Left cardiac atrium (tissue), 4 donors: Measurements from ENCODE around the gene TUBA8. TPM values are rescaled to one million over a fixed set of nuclear protein-coding genes. Genes with fewer than 3 reads are reported as not detected.

Source experiments
- ATAC-seq, 2 donors: fragments of 200-7000 bp; cut with Tn5 transposase; one replicate each; pipeline ENCODE4 v1.9.1; 2020; ENCODE audit warnings: mild to moderate bottlenecking in 2 of 2, moderate library complexity in 2 of 2
- DNase-seq: peaks from one replicate; pipeline ENCODE4 v3.0.0-alpha.2; 2020
- intact Hi-C, 2 donors: fragments of 100-400 bp; cut with DNase I; formaldehyde crosslinking; loops; one replicate each; pipeline versions ENCODE4 v1.14.1 to v1.15.1; 2022 to 2023
- total RNA-seq, 2 donors: library from RNA; stranded (reverse); fragmentation: NEBNext Ultra II Directional; extraction: Animal tissue kit (Norgen Biotek cat#: 25700); gene quantifications; one replicate each; pipeline ENCODE4 v1.2.1, GENCODE V29; 2021
- donor health status: DM: no; HTN: yes; CAD: no.
- donor health status: DM: no; HTN: yes; CAD: no; lungs with severe emphysema.
- donor health status: DM: yes; HTN: yes; CAD: no.
- donor health status: Dilated cardiomyopathy.

The TUBA8 gene
- total RNA-seq, 2 donors from 2014 or later, result 98.8 to 200 TPM

DNA sequence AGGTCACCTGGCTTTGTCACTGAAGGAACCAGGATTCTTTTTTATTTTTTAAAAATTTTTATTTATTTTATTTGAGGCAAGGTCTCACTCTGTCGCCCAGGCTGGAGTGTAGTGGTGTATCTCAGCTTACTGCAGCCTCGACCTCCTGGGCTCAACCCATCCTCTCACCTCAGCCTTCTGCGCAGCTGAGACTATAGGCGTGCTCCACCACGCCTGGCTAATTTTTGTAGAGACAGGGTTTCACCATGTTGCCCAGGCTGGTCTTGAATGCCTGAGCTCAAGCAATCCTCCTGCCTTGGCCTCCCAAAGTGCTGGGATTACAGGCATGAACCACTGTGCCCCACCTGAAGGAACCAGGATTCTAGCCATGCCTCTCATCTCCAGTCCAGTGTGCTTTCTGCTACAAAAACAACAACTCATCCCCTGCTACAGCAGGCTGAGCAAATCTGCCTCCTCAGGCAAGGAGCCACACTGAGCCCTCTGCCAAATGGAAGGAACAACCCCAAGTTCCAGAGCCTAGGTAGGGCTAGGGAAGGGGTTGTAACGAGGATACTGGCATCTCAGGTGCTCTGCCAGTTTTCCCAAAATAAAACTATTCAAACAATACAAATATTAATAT, 35.4 kb upstream of the TUBA8 start:
- ATAC-seq (no peak), DNase-seq (no peak)
- intact Hi-C loops, result loop anchor here (5.0 kb wide), 4 partner anchors 163 to 333 kb away; no protein-coding TSS in a partner anchor

DNA sequence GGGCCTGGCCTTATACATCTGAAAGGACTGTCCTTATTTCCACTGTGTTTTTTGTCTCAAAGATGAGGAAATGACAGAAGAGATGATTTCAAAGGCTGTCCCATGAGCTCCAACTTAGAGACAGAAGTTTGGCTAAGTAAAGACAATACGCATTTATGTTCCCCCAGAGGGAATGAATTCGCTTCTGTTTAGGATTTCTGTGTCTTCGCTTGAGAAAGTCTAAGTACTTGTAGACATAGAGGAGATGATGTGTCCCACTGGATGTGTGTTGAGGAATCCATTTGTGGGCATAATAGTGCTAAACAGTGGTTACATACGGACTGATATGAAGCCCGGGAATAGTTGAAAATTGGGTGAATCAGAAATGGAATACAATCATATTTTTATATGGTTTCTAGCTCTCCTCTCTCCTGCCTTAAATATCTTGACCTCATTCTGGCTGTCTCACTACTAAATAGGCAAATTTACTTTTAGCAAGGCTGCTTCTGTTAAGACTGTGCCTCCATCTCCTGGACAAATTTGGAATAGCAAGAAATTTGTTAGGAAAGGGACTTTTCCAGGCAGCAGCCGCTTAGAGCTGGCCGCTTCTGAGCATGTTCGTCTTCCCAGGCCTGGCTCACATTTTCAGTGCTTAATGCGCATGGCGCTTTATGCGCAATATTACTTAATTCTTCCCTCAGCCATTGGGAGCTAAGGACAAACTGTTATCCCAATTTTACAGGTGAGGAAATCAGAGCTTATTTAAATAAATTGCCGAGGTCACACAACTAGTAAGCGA, 34.7 kb upstream of the TUBA8 start:
- intact Hi-C loops, result loop anchor here (1.0 to 5.0 kb wide), 6 partner anchors 75 to 334 kb away; no protein-coding TSS in a partner anchor
- peak; percentile 42 for ATAC-seq

DNA sequence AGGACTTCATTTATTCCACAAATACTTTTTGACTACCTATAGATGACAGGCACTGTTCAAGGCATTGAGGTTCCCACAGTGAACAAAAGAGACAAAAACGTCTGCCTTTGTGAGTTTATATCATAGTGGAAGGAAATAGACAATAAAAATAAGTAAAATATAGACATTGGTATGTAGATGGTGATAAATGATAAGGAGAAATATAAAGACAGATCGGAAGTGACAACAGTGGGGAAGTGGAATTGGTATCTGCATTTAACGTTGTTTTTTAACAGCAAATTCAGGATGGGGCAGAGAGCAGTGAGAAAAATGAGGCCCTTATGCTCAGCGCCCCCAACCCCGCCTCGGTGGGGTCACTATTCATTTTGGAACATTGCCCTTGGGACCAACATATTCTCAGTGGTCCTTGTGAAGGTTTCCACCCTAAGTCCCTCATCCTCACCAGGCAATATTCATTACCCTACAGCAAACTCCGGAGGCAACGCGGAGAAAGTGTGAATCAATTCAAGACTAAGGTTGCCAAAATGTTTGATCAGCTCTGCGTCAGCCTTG, 33.4 kb upstream of the TUBA8 start:
- no peak for DNase-seq
- no peak for ATAC-seq

More for the DNA sequence above, 34.7 kb upstream of the TUBA8 start:
- peak; percentile 64 for DNase-seq

DNA sequence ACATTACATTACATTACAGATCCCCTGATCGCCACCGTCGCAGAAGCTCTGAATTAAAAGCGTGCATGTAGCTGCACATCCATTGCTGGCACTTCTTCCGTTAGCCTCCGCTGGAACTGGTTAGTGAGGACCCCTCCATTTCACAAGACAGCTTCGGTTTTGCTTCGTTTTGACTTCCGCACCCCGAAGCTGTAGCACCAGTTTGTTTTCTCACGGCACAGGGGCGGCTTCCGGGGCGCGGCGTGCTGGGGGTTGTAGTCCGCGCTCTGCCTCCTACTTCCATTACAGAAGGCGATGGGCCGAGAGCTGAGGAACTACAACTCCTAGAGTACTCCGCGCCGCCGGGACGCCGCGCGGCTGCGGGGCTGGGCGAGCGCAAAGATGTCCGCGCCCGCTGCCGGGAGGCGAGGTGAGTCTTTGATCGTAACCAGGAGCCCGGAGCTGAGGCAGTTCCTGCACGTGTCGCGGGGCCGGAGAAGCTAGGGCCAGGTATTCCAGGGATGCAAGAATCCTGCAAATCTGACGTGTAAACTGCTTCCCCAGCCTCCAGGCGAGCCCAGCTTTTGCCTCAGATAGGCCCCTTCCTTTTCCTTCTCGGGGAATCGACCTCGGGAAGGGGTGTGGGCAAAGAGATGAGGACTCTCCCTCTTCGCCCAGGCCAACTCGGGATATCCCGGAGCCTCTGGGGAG, 32.8 kb upstream of the TUBA8 start, which contains the start of gene PEX26:
PEX26 (plus strand) TSS at position 352 of the 690 bp plus-strand sequence. CDS start 387 bp downstream, outside the sequence.
- intact Hi-C loops, result loop anchor here (2.0 to 5.0 kb wide), 5 partner anchors 77 to 335 kb away; no protein-coding TSS in a partner anchor

More for the DNA sequence above, 33.4 kb upstream of the TUBA8 start:
- intact Hi-C loops, result loop anchor here (2.0 to 5.0 kb wide), 5 partner anchors 76 to 335 kb away; no protein-coding TSS in a partner anchor

DNA sequence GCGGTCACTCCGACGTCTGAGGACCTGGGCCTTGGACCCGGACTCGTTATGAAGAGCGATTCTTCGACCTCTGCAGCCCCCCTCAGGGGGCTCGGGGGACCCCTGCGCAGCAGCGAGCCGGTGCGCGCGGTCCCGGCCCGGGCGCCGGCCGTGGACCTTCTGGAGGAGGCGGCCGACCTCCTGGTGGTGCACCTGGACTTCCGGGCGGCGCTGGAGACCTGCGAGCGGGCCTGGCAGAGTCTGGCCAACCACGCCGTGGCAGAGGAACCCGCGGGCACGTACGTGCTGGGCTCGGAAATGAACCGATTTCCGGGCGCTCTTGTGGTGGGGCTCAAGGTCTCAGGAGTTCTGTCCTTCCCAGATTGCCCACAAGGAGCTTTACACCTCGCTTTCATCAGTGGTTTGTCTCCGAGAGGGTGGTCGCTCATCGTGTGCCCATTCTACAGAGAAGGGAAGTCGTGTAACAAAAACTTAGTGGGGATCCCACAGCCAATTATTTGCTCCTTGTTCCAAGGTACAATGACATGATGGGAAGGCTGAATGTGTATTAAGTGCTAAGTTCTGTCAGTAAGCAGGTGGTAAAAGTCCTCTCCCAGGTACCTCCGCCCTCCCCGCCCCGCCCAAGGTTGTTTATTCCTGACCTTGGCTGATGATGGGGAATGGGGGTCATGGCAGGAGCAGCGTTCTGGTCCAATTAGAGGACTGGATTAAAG, 32.1 kb upstream of the TUBA8 start:
- DNase-seq (peak; percentile 46), ATAC-seq (peak; percentile 7 to 61)
- intact Hi-C loops, result loop anchor here (5.0 kb wide), 4 partner anchors 166 to 336 kb away; no protein-coding TSS in a partner anchor

More for the DNA sequence above, 32.8 kb upstream of the TUBA8 start, which contains the start of gene PEX26:
- DNase-seq (peak; percentile 96), ATAC-seq (peak; percentile 99)

DNA sequence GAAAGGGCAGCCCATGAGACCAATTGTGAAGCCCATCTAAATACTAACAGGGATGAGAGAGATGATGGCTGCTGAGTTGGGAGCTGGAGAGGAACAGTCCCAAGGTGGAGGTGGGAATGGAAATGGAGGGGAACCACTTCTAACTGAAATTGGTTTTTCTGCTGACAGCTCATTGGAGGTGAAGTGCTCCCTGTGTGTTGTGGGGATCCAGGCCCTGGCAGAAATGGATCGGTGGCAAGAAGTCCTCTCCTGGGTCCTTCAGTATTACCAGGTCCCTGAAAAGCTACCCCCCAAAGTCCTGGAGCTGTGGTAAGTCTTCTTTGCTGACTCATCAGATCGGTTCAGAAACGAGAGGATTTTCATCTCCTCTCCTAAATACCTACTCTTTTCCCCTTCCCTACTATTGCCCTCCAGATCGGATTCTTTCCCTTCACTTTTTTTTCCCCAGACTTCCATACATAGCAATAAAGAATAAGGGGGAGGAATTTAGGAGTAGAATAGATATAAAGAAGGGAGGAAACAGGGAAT, 30.8 kb upstream of the TUBA8 start:
- DNase-seq (no peak), ATAC-seq (no peak)
- intact Hi-C loops, result loop anchor here (5.0 kb wide), 4 partner anchors 167 to 337 kb away; no protein-coding TSS in a partner anchor

DNA sequence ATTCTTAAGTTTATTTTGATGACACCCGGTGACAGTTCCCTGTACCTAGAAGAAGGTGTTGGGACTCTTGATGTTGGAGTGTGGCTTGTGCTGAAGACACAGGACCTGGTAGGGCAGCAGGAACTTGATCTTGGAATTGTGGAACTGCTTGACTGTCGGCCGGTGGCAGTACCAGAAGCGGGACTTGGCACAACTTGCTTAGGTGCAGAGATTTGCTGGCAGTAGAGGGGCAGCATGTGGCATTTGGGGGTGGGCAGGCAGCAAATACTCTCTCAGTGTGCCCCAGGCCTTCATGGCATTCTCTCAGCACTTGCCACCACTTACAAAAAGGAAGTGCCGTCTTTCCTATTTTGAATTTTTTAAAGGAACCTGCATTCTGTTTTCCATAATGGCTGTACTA, 29.2 kb upstream of the TUBA8 start:
- ATAC-seq (no peak), DNase-seq (no peak)
- intact Hi-C loops, result no loop called here

DNA sequence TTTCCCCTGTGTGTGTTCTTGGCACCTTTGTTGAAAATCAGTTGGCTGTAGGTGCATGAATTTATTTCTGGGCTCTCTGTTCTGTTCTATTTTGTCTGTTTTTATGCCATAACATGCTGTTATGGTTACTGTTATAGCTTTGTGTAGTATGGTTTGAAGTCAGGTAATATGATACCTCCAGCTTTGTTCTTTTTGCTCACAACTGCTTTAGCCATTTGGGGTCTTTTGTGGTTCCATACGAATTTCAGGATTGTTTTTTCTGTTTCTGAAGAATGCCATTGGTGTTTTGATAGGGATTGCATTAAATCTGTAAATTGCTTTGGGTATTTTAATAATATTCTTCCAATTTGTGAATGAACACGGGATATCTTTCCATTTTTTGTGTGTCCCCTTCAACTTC, 28.1 kb upstream of the TUBA8 start:
- DNase-seq (no peak), ATAC-seq (no peak)
- intact Hi-C loops, result no loop called here

DNA sequence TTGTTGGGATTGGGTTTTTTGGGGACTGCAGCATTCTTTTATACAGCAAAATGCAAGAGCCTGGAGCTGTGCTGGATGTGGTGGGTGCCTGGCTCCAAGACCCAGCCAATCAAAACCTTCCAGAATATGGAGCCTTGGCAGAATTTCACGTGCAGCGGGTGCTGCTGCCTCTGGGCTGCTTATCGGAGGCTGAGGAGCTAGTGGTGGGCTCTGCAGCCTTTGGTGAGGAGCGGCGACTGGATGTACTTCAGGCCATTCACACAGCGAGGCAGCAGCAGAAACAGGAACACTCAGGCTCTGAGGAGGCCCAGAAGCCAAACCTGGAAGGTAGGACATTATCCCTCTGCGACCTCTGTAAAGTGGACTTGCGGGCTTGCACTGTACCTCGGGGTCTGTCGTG, 27.2 kb upstream of the TUBA8 start:
- intact Hi-C loops, result no loop called here
- DNase-seq, result no peak
- ATAC-seq, result no peak

DNA sequence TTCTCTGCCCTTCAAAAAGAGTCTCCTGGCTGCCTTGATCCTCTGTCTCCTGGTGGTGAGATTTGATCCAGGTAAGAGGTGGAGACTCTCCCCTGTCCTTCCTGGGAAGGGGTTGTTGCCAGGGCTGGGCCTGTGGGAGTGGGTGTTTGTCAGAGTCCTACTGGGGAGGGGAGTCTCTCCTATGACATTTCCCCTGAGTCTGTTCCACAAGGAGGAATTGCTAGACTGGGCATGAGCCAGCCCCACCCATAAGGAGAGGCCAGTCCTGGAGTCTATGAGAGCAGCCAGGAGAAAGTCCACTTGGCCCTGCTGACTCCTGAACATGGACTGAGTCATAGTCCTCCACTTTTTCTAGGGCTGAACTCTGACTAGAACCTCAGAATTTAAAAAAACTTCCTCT, 25.4 kb upstream of the TUBA8 start:
- no peak for DNase-seq
- intact Hi-C loops, result no loop called here
- ATAC-seq, result peak in 1 of 2 donors; percentile 65

DNA sequence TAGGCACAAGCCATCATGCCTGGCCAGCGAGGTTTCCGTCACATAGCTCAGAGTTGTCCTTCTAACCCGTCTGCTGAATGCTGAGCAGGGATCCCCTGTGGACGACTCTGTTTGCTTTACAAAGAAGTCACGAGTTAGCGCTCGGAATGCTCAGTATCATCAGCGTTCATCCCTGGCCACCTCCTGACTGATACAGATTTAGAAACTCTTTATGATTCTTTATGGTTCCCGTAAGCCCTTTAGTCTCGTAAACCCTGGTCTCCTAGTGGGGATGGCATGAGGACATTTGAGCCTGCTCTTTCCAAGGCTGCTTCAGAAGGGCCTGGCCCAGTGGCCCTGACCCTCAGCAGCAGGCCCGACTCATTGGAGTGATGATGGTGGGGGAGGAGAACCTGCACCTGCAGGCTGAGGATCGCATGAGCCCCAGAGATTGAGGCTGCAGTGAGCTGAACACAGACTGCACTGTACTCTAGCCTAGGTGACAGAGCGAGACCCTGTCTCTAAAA, 23.2 kb upstream of the TUBA8 start:
- DNase-seq (no peak), ATAC-seq (no peak)
- intact Hi-C loops, result no loop called here

DNA sequence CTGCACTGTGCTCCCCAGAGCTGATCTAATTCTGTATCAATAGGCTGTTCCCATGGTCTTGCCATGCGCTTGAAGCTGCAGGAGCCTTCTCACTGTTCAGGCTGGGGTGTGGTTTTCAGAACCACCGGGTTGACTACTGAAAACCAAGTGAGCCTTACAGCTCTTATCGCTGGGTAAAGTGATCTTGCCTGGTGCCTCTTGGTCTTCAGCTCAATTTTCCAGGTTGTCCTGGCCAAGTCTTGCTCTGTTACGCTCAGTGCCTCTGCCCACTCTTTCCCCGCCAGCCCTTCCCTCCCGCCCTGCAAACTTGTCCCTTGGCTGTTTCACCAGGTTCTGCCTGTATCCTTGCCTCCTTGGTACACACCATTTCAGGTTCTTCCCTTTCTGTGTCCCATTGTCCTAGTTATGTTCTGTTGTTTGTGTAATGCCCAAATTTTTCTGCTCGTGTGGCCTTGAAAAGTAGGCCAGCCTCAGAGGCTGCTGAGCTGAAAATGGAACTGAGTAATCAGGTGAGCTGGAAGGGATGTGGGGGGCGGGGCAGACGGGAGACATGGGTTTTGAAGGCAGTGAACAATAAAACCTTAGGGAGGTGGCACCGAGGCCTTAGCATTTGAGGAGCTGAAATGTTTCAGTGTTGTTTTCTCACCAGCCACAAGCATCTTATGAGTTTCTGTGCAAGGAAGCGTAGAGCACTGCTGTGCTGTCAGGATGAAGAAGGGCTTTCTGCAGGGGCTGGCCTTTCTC, 21.6 kb upstream of the TUBA8 start:
- DNase-seq (no peak), ATAC-seq (no peak)
- intact Hi-C loops, result no loop called here

DNA sequence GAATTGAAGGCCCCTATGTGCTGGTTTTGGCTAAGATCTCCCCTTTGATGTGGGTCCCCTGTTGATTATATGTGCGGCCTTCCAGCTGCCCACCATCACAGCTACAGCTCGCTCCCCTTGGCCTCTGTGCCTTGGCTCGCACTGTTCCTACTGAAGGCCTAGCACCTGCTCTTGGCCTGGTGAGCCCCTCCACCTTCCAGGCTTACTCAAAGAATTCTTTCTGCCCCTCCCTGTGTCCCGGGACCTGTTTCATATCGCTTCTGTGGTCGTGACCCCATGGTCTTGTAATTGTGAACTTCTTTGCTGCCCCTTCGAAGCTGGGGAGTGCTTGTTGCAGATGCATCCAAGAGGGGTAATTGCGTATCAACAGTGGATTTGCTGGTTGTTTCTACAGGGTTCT, 20.3 kb upstream of the TUBA8 start:
- ATAC-seq (no peak), DNase-seq (no peak)
- intact Hi-C loops, result loop anchor here in 1 of 2 donors (10.0 kb wide), 1 partner anchor 55 kb away; no protein-coding TSS in a partner anchor

DNA sequence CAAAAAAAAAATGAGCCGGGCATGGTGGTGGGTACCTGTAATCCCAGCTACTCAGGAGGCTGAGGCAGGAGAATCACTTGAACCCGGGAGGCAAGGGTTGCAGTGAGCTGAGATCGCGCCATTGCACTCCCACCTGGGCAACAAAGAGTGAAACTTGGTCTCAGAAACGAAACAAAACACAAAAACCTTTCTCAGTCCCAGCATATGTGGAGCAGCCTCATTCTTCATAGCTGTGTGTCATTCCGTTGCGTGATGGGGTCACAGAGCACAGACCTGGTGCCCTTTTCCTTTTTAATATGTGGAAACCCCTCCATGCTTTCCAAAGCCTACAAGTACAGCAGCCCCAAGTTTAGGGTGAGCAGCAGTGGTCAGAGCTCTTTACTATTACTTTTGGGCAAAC, 19.1 kb upstream of the TUBA8 start:
- DNase-seq, result no peak
- peak; percentile 12 to 22 for ATAC-seq
- intact Hi-C loops, result loop anchor here in 1 of 2 donors (10.0 kb wide), 1 partner anchor 53 kb away; no protein-coding TSS in a partner anchor

DNA sequence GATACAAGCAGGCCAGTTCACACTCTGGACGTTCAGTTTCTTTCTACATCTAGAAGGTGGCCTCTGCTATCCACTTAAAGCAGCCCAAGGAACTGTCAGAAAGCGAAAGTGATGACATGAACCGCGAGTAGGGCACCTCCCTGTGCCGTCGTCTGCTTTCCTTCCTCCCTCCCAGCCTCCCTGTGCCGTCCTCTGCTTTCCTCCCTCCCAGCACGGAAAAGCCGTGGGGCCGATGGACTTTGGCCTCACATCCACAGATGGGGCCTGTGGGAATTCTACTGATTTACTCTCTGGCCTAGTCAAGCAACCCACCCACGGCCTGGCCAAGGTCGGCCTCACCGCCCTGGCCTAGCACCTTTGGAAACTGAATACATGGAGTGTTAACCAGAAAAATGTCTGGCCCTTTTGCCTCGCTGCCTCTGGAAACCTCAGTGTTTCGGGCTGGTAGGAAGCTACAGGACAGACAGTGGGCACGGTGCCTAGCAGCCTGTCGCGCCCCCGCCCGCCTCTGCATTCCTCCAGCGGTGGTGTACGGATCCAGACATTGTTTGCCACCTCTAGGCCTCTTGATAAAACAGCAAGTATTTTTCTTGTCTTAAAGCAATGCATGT, 18.6 kb upstream of the TUBA8 start:
- ATAC-seq, result peak; percentile 91 to 92
- DNase-seq, result peak; percentile 86
- intact Hi-C loops, result loop anchor here in 1 of 2 donors (10.0 kb wide), 1 partner anchor 53 kb away; no protein-coding TSS in a partner anchor

DNA sequence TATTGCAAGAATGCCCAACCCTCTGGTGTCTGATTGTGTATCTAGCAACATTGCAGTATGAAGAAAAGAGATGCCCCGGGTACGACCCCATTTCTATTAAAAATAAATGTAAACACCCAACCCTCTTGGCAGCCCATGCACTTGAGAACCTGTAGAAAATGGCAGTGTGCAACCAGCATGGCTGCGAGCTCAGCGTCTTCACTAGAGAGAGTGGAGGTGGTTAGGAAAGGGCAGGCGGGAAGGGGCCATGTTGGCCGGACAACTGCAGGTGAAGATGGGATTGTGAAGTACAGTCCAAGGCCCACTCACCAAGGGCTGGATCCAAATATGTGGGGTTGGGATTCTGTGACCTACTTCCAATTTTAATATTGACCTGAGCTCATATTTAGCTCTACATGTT, 16.9 kb upstream of the TUBA8 start:
- no peak for ATAC-seq
- intact Hi-C loops, result loop anchor here in 1 of 2 donors (10.0 kb wide), 1 partner anchor 51 kb away; no protein-coding TSS in a partner anchor

More for the DNA sequence above, 16.9 kb upstream of the TUBA8 start:
- no peak for DNase-seq
